Embryonic facial prominence (tissue), 1 donor: ENCODE results near the gene SEMA5A.

Experiments used
- DNase-seq: peaks from one replicate; pipeline ENCODE4 v3.0.0-alpha.2; 2016; ENCODE audit errors: extremely low spot score

The SEMA5A gene

GRCh38 chr5:9474219-9475002, 71.5 kb downstream of the SEMA5A start:
- no peak for DNase-seq

- DNase-seq, result no peak
Measured at GRCh38 chr5:9473624-9474023, 72.3 kb downstream of the SEMA5A start.

DNA sequence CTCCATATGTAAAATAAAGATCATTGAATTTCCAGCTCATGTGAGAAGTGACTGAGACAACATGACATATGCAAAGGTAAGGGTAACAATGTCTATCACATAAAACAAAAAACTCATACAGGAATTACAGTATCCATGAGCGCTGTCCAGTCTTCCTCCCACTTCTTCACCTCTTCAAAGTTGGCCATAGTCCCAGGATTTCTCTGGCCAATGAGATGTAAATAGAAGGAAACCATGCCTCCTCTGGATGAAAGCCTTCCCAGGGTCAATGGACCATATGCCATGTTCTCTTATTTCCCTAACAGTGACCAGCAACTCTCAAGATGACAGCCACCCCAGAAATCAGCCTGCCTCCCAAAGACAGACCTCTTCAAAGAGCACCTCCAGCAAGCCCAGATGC, 75.5 kb downstream of the SEMA5A start:
- no peak for DNase-seq

- DNase-seq, result no peak
Measured at GRCh38 chr5:9468060-9468388, 77.9 kb downstream of the SEMA5A start.

DNA sequence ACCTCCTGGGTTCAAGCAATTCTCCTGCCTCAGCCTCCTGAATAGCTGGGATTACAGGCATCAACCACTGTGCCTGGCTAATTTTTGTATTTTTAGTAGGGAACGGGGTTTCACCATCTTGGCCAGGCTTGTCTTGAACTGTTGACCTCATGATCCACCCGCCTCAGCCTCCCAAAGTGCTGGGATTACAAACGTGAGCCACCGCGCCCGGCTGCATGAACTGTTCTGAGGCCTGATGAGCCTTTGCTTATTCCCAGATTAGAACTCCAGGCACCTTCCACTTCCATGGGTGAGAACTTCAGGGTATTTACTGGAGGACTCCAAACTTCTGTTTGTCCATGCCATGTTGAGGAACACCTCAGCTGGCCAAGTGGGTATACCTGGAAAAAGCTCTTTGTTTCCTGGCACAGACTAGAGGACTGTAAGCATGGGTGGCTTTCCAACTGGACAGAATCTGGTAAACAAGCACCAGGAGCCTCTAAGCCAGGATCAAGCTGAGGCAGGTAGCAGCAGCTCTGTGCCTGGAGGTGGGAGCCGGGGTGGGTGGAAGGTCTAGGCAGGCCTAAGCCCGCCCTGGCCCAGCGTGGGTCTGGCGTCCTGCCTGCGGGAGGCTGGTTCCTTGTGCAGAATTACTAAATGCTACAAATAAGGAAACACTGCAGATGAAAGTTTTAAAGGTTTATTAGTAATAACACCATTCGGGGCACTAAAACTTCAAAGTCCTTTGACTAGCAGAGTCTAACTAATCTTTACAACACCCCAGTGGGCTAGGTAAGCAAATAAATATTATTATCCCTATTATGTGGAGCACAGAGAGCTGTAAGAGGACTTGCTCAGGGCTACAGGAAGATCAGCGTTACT, 78.4 kb downstream of the SEMA5A start:
- no peak for DNase-seq

- DNase-seq, result no peak
Measured at GRCh38 chr5:9466697-9467096, 79.2 kb downstream of the SEMA5A start.

- no peak for DNase-seq
Measured at GRCh38 chr5:9464478-9464877, 81.4 kb downstream of the SEMA5A start.

DNA sequence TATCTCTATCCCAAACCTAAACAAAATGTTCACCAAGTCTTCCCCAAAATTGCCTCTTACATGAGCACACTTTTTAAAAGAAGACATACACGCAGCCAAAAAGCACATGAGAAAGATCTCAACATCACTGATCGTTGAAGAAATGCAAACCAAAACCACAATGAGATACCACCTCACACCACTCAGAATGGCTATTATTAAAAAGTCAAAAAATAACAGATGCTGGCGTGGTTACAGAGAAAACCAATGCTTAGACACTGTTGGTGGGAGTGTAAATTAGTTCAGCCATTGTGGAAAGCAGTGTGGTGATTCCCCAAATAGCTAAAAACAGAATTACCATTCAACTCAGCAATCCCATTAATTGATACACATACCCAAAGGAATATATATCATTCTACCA, 83.8 kb downstream of the SEMA5A start:
- no peak for DNase-seq

- no peak for DNase-seq
Measured at GRCh38 chr5:9460885-9461645, 84.8 kb downstream of the SEMA5A start.

DNA sequence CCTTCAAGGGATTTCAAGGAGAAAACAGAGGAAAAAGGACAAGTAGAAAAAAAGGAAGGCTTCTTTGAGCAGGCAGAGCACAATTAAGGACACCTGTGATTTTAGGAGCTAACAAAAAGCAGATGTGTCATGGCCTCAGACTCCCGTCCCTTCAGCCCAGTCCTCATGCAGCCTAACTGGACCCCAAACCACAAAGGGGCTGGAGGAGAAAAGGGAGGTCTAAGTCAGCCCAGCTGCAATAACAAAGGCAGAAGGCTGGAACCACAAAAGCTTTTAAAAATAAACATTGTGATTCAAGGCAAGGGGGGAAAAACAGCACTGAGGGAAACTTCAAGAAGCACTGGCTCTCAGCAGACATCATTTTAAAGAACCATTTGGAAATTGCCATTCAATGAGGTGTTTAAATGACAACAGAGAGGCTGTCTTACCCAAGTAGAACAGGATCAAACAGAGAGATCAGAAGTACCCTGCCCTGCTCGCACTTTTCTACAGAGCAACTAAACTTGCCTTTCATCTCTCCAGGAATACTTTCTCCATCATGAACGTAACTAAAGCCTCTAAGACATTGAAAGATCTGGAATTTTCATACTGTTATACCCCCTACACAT, 89.3 kb downstream of the SEMA5A start:
- no peak for DNase-seq

DNA sequence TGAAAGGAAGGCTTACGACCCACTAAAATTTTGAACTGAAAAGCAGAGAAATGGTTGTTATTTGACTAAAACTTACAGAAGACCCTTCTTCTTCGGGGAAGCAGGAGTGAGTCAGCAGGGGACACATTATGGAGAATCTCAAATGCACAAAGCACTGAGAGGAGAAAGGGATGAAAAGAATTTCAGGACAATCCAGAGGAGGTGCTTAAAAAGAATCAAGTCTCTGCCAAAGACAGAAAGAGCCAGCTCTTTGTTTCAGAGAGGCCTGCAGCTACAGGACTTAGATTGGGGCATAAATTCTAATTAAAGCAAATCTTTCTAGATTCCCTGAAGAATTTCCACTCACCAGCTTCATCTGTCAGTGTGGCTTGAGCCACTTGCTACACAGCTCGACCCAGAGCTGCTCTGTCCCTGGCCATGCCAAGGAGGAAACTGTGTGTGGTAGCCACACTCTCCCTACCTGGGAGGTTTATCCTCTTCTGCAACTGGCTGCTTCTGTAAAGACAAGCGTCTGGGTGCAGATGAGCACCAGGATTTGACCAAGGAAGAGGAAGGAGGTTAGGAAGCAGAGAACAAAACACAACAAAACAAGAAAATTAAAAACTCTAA, 89.9 kb downstream of the SEMA5A start:
- DNase-seq, result no peak

DNA sequence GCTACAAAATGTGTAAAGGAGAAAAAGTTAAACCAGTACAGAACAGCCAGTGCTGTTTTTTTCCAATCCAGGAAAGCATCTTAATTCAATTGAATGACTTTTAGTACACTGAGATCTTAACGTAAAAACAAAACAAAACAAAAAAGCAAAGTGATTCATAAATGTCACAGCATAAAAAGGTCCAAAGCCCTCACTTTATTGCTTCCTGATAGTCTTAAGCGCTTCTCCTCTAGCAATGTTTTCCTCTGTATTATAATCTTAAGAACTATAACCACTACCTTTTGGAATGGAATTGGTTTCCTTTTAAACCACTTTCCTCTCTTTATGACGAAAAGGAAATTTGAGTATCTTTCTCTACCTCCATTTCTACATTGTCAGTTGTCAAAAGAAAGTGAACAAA, 91.4 kb downstream of the SEMA5A start:
- DNase-seq, result no peak

DNA sequence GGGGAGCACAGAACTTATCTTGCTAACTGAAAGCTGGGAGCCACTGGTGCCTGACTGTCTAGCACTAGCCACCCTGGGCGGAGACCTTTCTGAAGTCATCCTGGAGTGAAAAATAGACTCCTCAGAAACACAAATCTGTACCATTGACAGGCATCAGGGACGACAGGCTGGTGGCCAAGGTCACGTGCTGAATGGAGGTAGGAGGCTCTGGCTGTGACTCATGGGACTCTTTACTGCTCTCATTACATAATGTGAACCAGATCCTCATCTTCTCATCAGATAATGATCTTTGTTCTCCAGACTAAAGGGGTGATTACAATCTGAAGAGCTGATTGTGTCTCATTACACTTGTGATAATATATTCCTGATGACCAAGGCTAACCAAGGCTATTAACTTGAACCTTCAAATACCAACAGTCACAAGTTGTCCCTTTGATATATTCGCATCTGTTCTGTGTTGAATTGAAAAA, 91.8 kb downstream of the SEMA5A start:
- no peak for DNase-seq

GRCh38 chr5:9453480-9454011, 92.3 kb downstream of the SEMA5A start:
- DNase-seq, result no peak

- DNase-seq, result no peak
Measured at GRCh38 chr5:9452181-9452580, 93.7 kb downstream of the SEMA5A start.

GRCh38 chr5:9451037-9451436, 94.8 kb downstream of the SEMA5A start:
- DNase-seq, result no peak

- no peak for DNase-seq
Measured at GRCh38 chr5:9447691-9448090, 98.2 kb downstream of the SEMA5A start.

DNA sequence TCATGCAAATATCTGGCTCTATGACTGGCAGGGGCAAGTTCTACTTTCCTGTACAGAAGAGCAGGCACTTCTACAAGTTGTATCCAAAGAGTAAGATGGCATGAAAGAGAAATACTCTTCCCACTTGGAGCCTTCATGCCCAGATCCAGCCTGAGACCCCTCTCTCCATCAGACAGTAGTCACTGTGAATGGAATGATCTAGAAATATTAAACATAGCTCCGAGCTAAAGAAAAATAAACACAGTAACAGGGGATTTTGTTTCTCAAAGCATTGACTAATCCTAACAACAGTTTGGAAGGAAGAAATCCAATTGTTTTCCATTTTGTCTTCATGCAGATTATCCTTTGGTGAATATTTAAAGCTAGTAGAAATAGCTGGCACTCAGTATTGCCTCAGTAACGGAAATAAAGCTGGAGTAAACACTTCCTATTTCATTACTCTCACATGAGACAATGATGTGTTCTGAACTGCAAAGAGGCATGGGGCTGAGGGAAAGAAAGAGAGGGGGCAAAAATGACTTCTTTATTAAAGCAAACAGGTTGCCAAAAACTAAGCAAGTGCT, 100.0 kb downstream of the SEMA5A start:
- DNase-seq, result no peak

- no peak for DNase-seq
Measured at GRCh38 chr5:9444346-9444745, 101.5 kb downstream of the SEMA5A start.

DNA sequence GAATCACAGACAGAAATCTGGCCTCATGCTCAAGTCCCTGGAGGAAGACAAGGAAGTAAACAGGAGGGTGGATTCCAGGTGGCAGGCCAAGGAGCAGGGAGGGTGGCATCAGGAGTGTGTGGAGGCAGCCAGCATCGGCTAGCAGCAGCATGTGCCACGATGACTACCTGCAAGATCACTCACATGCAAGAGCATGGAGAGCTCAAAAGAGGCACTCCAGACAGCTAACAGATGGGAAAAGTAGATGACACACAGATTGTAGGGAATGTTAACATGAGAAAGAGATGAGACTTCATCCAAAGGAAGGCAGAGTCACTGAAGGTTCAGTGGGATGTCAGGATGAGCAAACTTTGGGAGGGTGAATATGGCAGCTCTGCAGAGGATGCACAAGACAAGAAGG, 104.3 kb downstream of the SEMA5A start:
- no peak for DNase-seq

GRCh38 chr5:9440517-9440916, 105.4 kb downstream of the SEMA5A start:
- DNase-seq, result no peak
